Heart left ventricle (tissue), 13 donors: ENCODE measurements around the gene FOXK2.

Experiments used
- CTCF ChIP-seq, 12 donors: fragments of 200-600 bp; sonication (generic) in 4 of 12; IDR thresholded peaks; one replicate each; pipeline versions ENCODE4 v1.5.0 to v1.8.0; 2018 to 2022; ENCODE audit warnings: antibody characterized with exemption in 12 of 12, mild to moderate bottlenecking in 5 of 12
- POLR2A ChIP-seq, 2 donors: fragments of 450-650 bp; IDR thresholded peaks; one replicate each; pipeline ENCODE4 v1.6.1; 2017; ENCODE audit warnings: antibody characterized with exemption in 2 of 2, mild to moderate bottlenecking in 2 of 2, moderate library complexity in 2 of 2
- donor health status: ischemic (EF 13 %, LVEDD 7.1; RV severe dilation, severe dysfunction).
- donor health status: DM: no; HTN: yes; CAD: no.
- donor health status: DM: no; HTN: no; CAD: no.
- donor health status: ischemic (EF 25% LVEDD 6.9; RV normal size, moderate dysfunction).
- donor health status: ischemic (EF 25% LVEDD 5.7; RV mildly dilated, moderate dysfunction).
- donor health status: ischemic (EF 35%, LVEDD 5.7; RV mildly dilated, moderate dysfunction).
- donor health status: nonischemic (EF 11% LVEDD 7.7; RV severe dilation, severe dysfunction).
- donor health status: DM: yes; HTN: yes; CAD: no.
- donor health status: PGD.
- donor health status: ischemic (EF 29% LVEDD 5.4; RV normal size, mild dysfunction).
- donor health status: nonischemic (EF 23%, LVEDD 6.1; RV moderate dilation, normal function).

GRCh38 chr17:82503094-82503727, 16.3 kb upstream of the FOXK2 start:
- TF ChIP-seq CTCF (IDR thresholded peaks at IDR 0.05) (no peak), POLR2A (IDR thresholded peaks at IDR 0.05) (no peak)
